ENCODE results near the gene LMTK2.

The LMTK2 gene

DNA sequence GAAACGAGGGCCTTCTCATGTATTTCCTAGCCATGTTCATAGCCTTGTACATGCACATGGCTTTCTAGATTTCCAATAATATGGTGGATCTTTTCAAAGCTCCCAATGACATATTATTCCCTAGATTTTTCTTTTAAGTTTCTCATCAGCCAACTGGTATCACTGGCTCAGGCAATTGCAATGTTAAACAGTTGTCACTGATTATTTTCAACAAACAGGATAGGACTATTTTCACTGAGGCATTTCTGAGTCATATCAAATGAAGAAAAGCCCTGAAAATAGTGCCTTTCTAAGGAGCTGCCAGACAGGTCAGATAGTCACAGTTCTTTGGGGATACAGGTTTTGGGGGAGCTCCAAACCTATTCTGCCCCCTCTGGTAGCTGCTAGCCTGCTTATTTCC is 4.5 kb upstream of the LMTK2 start:
- no peak overlapping the region for H3K27ac ChIP-seq
- TF ChIP-seq, protein P1, sequence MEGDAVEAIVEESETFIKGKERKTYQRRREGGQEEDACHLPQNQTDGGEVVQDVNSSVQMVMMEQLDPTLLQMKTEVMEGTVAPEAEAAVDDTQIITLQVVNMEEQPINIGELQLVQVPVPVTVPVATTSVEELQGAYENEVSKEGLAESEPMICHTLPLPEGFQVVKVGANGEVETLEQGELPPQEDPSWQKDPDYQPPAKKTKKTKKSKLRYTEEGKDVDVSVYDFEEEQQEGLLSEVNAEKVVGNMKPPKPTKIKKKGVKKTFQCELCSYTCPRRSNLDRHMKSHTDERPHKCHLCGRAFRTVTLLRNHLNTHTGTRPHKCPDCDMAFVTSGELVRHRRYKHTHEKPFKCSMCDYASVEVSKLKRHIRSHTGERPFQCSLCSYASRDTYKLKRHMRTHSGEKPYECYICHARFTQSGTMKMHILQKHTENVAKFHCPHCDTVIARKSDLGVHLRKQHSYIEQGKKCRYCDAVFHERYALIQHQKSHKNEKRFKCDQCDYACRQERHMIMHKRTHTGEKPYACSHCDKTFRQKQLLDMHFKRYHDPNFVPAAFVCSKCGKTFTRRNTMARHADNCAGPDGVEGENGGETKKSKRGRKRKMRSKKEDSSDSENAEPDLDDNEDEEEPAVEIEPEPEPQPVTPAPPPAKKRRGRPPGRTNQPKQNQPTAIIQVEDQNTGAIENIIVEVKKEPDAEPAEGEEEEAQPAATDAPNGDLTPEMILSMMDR (conservative IDR thresholded peaks at IDR 0.05) = no peak

DNA sequence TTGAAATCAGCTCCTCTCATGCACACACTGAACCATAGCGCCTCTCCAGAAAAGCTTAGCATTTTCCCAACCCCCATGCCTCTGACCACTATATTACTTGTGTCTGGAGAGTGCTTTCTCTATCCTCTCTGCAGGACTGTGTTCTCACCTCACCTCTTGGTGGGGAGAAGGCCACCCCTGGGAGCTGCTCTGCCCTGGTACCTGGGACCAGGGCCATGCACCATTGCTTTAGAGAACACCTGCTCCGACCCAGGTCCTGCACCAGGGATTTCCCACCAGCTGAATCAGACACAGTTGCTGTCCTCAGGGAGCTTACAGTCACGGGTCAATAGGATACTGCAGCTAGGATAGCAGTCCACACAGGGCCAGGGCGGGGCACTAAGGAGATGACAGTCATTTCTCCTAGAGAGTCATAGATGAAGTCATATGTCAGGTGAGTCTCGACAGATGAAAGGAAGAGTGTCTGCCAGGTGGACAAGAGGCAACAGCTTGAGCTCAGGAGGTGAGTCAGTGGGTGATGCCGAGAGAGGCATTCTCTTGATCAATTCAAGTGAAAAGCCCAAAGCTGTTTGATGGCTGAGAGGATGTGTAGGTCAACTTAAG is 619 bp upstream of the LMTK2 start:
- H3K27ac ChIP-seq = peak overlapping the region; percentile 88; the same call in 1 of the 2 replicates
- TF ChIP-seq, protein P1 (conservative IDR thresholded peaks at IDR 0.05) = no peak

DNA sequence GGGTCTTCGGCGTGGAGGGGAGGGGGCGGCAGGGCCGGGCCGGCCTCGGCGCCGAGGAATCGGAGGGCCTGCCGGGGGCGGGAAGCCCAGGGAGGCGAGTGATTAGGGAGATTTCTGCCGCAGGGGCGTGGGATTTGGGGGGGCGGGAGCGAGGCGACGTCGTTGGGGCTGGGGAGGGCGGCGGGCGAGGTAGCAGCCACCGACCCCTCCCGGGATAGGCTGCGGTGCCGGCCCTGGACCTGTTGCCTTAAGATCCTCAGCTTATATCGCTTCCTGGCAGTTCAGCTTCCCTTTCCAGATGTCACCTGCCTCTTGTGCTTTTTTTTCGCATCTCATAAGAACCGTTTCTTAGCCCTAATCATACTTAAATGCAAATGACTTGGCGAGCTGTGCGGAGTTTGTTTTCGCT is 655 bp downstream of the LMTK2 start:
- TF ChIP-seq, protein P1 (conservative IDR thresholded peaks at IDR 0.05) = no peak
- peak overlapping the region; percentile 88 for H3K27ac ChIP-seq

DNA sequence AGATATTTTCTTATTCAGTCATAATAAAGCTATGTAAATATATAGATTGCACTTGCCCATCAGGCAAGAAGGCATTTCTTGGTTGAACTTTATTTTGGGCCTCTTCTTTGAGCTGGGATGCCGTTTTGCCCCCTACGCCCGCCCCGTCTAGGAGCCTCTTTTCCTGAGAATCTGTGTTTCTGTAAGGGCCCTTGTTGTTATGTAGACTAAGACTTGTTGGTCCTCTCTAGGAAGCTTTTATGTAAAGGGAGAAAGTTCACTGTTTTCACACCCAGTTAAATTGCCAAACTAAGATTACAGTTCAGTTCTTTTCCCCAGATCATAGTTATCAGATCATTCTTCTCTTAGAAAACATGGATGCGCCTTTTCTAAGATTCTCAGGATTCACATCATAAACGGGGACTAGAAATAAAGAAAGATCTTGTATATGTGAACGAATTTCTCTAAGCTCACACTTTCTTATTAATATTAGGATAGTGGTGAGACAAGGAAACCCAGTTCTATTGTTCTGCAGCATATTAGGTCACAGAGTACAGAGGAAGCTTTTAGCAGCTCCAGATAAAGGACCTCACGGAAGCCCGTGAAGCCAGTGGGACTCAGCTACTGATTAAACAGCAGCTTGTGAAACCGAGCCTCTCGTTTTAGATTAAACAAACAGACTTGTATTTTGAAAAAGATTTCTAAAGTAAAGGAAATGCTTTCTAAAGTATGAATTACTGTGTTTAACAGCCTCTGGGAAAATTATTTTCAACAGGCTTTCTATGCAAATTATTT is 3.8 kb downstream of the LMTK2 start:
- TF ChIP-seq, protein P1 (conservative IDR thresholded peaks at IDR 0.05) = no peak

DNA sequence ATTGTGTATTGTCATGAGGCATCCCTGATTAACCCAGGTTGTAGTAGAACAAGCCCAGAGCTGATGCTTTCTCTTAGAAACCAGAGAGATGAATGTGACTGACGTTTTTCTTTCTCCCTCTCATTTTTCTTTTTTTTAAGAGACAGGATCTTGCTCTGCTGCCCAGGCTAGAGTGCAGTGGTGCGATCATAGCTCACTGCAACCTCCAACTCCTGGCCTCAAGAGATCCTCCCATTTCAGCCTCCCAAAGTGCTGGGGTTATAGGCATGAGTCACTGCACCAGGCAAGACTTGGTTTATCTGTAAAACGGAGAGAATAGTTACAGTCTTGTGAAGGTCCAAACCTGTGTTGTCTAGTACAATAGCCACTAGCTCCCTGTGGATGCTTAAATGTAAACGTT is 5.4 kb downstream of the LMTK2 start:
- no peak overlapping the region for H3K27ac ChIP-seq
- TF ChIP-seq, protein P1 (conservative IDR thresholded peaks at IDR 0.05) = no peak

More for the DNA sequence above, 3.8 kb downstream of the LMTK2 start:
- H3K27ac ChIP-seq = peak overlapping the region; percentile 88

DNA sequence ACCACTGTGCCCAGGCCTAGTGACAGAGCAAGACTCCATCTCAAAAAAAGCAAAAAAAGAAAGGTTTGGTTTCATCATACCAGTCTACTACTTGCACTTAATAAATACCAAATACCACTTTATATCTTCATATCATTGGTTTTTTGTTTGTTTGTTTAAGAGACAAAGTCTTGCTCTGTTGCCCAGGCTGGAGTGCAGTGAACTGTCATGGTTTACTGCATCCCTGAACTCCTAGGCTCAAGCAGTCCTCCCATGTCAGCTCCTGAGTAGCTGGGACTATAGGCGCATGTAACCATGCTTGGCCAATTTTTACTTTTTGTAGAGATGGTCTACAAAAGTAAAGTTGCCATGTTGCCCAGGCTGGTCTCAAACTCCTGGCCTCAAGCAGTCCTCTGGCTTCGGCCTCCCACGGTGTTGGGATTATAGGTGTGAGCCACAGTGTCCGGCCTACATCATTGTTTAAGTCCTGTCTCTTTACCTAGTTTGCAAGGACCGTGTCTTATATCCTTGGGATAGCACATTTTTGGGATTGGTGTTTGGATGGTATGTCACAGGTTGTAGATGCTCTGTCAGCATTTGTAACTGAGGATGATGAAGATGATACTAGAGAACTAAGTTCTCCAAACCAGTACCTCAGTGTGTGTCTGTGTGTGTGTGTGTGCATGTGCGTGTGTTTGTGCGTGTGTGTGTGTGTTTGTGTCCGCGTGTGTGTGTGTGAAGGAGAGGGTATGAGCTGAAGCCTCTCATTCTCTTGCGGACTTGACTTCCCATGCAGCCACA is 9.3 kb downstream of the LMTK2 start:
- TF ChIP-seq, protein P1 (conservative IDR thresholded peaks at IDR 0.05) = no peak

More for the DNA sequence above, 9.3 kb downstream of the LMTK2 start:
- H3K27ac ChIP-seq = no peak overlapping the region
